Hepatic stellate cell (primary cell): ENCODE results near the gene ANAPC2.
"Not testable (repeated sequence)": the region's sequence is repeated elsewhere in the genome, so short reads cannot be mapped to it uniquely, and the experiment has no call there.

Experiments
- DNase-seq: peaks from one replicate; pipeline ENCODE4 v3.0.0; 2011; ENCODE audit warnings: low spot score

The ANAPC2 gene

DNA sequence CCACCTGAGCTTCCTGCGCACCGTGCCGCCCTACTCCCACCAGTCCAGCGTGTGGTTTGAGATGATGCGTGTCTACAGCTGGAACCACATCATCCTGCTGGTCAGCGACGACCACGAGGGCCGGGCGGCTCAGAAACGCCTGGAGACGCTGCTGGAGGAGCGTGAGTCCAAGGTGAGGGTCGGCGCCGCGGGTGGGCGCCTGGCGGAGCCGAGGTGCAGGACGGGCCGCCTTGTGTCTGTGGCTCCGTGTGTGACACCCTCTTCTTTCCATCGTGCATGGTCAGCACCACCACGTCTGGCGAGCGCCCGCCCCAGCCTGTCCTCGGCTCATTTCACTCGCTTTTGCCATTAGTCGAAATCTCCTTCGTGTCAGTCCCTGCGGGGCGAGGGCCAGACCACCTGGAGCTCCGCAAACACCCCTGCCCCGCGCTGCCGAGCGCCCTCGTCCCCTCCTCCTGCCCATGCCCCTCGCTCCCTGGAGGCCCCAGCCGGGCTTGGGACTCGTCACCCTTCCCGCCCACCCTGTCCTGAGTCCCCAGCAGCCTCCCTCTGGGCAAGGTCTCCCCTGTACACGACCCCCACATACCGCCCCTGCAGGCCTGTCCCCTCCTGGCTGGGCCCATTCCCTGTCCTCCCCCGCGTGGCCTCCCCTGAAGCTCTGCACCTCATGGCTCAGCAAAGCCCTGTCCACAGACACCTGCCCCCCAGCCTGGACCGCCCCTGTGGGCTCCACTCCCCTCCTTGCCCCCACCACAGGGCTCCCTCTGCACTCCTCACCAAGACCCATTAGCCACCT, 42.4 kb downstream of the ANAPC2 start:
- DNase-seq, result no peak

DNA sequence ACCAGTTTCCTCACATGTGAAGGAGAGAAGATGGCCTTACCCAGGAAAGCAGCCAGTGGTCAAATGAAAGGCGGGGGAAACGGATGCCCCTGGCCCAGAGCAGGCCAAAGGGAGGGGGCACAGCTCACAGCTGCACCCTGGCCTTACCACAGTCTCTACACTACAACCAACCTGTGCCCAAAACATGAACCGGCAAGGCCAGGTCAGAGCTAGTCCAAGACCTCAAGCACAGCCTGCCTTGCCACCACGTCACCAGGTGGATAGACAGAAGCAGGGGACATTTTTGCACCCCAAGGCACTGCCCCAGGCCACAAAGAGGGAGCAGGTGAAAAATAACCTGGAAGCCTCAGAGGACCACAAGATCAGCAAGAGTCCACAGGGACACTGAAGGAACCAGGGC, 44.9 kb downstream of the ANAPC2 start:
- no peak for DNase-seq

DNA sequence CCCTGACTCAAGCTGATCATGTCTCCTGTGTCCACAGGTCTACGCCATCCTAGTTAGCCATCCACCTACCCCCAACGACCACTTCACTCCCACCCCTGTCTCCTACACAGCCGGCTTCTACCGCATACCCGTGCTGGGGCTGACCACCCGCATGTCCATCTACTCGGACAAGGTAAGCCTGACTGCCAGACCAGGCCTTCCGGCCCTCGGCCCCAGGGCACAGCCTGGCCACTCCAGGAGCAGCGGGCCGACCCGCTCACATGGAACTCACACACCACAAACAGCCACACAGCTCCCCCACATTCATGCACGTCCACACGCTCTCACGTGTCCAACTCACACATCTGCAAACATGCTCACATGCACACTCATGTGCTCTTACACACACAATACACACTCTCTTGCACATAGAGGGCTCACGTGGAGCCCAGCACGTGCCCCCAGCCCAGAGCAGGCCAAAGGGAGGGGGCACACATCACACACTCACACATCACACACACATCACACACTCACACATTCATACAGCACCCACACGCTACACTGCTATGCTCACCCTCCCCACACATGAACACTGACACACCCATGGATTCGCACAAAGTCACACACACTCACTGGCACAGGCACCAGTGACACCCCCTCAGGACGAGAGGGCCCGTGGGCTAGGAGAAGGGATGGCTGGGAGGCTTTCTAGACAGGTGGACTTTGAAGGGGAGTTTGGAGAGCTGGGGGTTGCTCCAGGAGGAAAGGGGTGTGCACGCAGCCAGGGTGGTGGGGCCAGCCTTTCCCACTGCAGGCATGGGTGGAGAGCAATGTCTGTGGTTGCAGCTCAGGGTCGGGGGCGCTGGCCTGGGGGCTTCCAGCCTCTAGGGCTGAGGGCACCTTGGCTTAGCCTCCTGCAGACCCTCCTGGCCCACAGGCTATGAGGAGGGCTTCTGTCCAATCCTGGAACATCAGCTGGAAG, 46.1 kb downstream of the ANAPC2 start:
- DNase-seq, result no peak

DNA sequence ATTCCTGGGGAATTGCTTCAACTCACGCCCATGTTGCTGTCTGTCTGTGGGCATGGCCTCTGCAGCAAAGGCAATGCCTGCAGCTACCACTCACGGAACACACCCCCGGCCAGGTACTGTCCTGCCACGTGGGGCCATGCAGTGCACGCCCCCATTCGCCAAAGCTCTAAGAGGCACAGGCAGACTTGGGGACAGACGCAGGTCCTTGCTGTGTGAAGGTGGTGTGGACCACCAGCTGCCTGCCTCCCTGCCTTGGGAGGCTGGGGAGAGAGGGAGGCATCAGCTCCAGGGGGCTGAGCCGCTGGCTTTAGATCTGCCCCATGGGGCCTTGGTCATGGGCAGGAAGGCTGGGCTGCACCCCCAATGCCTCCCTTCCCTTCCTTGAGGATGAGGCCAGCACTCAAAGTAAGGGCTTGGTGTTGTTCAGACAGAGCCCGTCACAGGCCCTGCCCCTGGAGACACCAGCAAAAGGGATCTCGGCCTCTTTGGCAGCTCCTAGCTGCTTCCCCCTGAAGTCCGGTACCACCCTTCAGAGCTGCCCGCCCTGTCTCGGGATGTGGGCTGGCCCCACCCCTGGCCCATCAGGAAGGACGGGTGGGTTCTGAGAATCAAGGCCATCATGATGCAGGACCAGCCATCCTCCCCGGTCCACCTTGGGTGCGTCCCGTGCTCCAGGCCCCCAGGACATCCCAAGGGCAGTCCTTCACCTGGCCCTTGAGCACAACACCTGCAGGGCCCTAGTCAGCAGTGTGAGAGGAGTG, 47.1 kb downstream of the ANAPC2 start:
- no peak for DNase-seq

DNA sequence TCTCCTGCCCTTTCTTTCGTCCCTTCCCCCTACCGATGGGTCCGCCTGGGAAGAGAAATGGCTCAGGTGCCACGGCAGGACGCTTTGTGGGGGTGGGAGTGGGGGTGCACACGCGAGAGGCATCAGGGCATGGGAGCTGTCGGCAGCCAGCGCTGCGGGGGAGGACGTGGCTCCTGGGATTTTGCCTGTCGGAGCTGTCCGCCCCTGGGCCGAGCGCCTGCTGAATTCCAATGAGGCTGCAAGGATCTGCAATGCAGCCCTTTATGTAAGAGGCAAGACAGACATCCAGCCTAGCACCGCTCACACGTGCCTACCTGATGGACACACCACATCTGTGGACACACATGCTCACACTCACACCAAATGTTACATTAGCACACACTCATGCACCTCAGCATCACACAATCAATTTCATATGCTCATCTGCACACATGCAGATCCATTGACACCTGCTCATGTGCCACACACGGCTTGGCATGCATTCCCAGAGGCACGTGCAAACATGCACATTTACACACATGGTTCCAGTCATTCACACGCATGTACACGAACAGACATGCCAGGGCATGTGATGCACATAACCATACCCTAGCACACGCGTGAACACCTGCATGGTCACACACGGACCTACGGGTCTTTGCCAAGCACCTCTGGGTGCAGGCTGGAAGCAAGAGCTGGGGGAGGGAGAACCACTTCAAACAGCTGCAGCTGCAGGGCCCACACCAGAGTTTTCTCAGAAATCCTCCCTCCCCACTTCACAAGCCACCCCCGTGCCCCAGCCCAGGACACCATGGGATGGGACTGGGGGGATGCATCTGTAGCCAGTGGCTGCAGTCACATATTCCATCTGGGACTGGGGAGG, 48.0 kb downstream of the ANAPC2 start:
- no peak for DNase-seq

DNA sequence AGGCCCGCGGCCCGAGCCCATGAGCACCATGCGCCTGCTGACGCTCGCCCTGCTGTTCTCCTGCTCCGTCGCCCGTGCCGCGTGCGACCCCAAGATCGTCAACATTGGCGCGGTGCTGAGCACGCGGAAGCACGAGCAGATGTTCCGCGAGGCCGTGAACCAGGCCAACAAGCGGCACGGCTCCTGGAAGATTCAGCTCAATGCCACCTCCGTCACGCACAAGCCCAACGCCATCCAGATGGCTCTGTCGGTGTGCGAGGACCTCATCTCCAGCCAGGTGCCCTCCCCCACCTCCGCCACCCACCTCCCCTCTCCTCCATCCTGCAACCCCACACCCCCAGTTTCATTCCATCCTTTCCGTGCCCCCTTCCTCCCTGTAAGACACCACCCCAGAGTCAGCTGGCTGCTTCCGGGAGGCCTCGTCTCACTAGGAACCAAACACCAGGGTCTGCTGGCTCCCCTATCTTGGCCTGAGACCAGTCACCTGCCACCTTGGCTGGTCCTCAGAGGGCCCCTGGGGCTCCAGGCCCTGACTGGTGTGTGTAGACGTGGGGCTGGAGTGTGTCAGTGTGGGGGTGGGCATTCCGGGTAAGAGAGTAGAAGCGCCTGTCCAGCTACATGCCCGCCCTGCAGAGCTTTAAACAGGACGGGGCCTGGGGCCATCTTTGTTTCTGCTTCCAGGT, 48.8 kb downstream of the ANAPC2 start:
- DNase-seq, result no peak

DNA sequence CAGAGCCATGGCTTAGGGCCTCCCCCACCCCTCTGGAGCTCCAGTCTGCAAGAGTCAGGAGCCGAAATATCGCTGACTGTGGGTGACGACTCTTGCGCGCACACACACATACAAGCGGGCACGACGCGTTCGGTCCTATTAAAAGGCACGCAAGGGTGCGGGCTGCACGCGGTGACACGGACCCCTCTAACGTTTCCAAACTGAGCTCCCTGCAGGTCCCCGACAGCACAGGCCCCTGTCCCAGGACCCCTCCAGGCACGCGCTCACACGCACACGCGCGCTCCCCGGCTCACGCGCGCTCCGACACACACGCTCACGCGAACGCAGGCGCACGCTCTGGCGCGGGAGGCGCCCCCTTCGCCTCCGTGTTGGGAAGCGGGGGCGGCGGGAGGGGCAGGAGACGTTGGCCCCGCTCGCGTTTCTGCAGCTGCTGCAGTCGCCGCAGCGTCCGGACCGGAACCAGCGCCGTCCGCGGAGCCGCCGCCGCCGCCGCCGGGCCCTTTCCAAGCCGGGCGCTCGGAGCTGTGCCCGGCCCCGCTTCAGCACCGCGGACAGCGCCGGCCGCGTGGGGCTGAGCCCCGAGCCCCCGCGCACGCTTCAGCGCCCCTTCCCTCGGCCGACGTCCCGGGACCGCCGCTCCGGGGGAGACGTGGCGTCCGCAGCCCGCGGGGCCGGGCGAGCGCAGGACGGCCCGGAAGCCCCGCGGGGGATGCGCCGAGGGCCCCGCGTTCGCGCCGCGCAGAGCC, 49.5 kb downstream of the ANAPC2 start, which contains the start of gene GRIN1:
TSS of gene GRIN1 (plus strand) at position 433 of the 746 bp plus-strand sequence. CDS start 333 bp downstream, outside the sequence.
- DNase-seq, result no peak

DNA sequence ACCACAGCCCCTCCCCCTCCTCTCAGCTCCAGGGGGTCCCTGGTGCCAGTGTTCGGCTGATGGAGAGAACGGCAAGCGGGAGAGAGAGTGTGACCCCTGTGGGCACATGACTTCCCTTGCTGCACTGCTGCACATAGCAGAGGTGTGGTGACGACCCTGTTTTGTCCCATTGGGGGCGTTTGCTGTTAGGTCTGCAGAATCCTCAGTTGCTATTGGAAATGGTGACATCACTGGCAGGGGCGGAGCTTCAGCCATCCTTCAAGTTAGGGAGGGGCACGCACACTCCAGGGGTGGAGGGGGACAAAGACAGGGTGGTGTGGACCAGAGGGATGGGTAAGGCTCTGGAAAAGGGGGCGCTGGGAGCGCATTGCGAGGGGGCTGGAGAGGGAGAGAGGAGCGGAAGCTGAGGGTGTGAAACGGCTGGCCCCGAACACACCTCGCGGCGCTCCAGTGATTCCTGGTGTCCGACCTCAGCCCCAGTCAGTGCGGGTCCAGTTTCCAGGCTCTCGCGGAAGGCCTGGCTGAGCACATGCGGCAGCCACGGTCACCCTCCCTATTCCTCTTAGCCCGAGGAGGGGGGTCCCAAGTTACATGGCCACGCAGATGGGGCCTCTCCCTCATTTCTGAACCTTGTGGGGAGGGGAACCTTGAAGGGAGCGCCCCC, 50.2 kb downstream of the ANAPC2 start:
- no peak for DNase-seq

DNA sequence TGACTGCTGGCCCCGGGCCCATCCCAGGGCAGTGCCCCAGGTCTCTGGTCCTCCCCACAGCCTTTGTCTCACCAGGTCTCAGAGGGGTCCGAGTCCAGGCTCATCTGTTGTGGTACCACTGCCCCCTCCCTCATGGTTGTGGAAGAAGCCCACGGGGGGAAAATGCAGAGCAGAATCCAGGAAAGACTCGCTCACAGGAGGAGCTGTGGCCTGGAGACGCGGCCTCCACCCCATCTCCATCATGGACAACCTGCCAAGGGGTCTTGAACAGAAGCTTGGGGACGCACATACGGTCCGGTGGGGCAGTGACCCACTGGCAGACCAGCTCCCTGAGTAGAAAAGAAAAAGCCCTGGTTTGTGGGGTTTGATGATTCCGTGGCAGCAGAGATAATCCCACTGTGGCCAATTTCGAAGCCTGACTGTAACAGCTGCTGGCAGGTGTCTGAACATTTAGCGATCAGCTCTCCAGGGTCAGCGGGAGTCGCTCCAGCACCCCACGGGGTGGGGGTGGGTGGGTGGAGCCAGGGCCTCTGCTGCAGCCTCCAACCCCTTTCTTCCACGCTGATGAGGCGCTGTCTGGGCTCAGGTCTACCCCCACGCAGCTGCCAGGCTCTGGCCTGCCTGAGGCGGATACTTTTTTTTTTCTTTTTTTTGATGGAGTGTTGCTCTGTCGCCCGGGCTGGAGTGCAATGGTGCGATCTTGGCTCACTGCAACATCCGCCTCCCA, 51.3 kb downstream of the ANAPC2 start:
- no peak for DNase-seq

DNA sequence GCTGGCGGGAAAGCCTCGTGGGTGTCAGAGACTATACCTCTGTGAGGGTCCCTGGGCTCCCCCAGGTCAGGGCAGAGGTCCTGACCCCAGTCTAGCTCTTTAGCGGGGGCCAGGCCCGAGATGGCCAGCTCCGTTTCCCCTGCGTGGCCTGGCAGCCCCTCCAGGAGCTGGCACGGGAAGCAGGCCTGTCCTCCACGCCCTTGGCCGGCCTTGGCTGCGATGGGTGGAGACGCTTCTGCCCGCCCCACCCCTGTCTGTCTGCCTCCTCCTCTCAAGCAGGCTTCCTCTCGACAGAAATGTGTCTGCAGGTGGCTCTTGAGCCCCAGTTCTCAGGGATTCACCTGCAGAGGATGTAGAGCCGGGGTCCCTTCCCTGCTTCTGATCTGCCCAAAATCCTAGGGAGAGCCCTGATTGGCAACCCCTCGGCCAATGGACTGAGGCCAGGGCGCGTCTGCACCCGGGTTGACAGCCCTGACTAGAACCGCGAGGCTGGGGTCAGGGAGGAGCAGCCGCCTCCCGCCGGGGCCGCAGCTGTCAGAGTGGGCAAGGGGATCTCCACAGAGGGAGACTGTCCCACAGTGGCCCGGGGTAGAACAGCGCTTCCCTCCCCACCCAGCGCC, 52.0 kb downstream of the ANAPC2 start:
- no peak for DNase-seq

DNA sequence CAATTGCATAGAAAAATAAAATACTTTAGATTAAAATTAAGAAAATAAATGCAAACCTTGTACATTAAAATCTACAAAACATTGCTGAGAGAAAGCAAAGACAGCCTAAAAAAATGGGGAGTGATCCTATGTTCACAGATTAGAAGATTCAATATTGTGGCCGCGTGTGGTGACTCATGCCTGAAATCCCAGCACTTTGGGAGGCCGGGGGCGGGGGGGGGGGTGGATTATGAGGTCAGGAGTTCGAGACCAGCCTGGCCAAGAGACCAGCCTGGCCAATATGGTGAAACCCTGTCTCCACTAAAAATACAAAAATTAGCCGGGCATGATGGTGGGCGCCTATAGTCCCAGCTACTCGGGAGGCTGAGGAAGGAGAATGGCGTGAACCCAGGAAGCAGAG, 53.2 kb downstream of the ANAPC2 start:
- DNase-seq, result not testable (repeated sequence)

DNA sequence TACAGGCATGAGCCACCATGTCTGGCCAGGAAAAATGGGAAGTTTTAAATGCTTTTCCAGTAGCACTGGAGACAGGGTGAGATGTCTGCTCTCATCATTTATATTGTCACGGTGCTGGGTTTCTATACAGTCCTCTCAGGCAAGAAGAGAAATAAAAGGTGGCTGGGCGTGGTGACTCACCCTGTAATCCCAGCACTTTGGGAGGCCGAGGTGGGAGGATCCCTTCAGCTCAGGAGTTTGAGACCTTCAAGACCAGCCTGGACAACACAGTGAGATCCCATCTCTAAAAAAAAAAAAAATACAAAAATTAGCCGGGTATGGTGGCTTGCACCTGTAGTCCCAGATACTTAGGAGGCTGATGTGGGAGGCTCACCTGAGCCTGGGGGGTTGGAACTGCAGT, 54.2 kb downstream of the ANAPC2 start:
- no peak for DNase-seq

DNA sequence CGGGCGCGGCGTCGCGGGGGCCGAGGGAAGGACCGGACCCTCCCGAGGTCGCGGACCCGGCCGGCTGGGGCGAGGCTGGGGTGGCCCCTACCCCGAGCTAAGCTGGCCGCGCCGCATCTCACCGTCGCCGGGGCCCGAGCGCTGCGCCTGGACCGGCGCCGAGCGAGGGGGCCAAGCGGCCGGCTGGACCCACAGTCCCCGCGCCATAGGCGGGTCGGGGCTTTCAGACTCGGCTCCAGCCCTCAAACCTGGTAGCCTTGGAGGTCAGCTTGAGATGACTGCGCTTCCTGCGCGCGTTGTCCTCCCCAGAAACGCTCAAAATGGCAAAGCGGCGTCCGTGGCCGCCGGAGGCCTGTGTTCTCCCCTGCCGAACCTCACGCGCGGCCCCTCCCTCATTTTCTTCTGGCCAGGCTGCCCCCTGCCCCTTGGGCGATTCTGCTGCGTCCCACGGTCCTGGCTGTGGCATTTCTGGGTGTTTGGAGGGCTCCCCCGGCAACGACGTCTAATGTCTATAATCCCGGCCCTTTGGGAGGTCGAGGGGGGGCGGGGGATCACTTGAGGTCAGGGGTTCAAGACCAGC, 58.1 kb downstream of the ANAPC2 start:
- no peak for DNase-seq

DNA sequence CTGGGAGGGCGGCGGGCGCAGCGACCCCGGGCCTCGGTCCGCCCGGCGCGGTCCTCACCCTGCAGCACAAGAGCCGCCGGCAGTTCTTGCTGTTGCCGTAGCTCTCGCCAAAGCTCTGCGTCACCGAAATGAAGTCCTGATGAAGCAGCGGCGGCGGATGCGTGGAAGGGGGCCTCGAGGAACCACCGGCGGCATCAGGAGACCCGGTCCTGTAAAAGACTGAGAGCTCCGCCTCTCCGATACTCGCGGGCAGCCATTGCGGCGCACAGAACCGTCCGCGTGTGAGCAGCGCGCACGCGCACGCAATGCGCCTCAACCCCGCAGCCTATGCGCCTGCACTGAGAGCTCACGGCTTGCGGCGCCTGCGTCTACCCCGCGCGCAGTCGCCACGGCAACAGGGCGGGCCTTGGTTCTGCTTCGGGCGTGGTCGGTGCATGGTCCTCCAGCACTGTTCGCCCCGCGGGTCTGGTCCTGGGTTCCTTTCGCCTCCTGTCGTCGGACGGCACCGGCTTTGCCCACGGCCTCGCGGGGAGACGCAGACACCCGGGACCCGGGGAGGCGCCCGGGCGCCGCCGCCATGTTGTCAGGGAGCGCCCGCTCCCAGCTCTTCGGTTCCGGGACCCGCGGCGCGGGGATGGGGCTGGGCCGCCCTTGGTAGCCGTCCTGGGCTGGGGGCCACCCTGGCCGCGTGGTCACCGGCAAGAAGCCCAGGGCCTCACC, 58.7 kb downstream of the ANAPC2 start:
- peak; percentile 98 for DNase-seq

DNA sequence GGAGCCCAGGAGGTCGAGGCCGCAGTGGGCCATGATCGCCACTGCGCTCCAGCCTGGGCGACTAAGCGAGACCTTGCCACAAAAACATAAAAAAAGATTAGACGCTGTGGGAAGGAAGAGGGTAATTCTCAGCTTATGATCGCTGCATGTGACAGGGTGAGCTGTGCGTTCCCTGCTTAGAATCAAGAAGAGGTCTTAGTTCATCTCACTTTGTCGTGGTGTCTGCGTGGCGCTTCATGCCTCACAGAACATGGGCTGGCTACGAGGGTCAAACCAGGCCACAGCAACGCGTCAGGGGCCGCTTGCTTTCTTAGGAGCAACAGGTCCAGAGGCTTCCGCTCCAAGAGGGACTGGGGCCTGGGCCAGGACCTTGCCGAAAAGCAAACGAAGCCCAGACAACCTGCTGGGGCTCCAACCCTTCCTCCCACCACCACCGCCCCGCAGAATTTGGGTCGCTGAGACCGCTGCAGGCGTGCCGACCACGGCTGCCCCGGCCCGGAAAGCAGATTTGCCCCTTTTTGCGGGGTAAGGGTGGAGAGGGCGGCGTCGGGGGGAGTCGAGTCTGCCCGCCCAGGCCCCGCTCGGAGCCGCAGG, 59.4 kb downstream of the ANAPC2 start:
- DNase-seq, result no peak

DNA sequence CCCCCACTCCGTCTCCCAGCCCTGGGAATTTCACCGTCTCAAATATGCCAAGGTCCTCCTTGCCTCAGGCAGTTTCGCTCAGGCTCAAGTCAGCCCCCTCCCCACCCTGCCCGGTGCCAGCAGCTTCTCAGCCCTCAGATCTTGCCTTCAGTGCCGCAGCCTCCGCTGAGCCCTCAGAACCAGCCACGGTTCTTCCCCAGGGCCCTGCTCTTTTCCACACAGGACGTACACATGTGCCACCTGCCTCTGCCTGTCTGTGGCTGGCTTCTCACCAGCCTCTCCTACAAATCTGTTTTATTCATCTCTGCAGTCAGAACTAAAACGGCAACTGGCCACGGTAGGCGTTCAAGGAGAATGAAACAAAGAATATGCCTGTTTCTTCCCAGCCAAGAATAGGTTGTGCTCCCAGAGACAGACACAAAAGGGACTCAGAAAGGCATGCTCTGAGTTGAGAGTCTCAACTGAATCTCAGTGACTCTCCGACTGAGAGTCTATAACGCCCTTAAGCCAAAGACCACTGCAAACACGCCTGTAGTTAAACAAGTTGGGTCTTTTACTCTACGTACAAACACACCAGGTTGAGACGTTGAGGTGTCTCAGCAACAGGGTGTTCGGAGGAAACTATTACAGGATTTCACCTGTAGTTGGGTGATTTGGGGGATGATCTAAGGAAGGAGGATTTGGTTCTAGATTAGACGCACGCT, 60.0 kb downstream of the ANAPC2 start:
- DNase-seq, result no peak
